ENCODE measurements around the gene TNKS1BP1.

The TNKS1BP1 gene, protein sequence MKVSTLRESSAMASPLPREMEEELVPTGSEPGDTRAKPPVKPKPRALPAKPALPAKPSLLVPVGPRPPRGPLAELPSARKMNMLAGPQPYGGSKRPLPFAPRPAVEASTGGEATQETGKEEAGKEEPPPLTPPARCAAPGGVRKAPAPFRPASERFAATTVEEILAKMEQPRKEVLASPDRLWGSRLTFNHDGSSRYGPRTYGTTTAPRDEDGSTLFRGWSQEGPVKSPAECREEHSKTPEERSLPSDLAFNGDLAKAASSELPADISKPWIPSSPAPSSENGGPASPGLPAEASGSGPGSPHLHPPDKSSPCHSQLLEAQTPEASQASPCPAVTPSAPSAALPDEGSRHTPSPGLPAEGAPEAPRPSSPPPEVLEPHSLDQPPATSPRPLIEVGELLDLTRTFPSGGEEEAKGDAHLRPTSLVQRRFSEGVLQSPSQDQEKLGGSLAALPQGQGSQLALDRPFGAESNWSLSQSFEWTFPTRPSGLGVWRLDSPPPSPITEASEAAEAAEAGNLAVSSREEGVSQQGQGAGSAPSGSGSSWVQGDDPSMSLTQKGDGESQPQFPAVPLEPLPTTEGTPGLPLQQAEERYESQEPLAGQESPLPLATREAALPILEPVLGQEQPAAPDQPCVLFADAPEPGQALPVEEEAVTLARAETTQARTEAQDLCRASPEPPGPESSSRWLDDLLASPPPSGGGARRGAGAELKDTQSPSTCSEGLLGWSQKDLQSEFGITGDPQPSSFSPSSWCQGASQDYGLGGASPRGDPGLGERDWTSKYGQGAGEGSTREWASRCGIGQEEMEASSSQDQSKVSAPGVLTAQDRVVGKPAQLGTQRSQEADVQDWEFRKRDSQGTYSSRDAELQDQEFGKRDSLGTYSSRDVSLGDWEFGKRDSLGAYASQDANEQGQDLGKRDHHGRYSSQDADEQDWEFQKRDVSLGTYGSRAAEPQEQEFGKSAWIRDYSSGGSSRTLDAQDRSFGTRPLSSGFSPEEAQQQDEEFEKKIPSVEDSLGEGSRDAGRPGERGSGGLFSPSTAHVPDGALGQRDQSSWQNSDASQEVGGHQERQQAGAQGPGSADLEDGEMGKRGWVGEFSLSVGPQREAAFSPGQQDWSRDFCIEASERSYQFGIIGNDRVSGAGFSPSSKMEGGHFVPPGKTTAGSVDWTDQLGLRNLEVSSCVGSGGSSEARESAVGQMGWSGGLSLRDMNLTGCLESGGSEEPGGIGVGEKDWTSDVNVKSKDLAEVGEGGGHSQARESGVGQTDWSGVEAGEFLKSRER (N-terminal part only)

DNA sequence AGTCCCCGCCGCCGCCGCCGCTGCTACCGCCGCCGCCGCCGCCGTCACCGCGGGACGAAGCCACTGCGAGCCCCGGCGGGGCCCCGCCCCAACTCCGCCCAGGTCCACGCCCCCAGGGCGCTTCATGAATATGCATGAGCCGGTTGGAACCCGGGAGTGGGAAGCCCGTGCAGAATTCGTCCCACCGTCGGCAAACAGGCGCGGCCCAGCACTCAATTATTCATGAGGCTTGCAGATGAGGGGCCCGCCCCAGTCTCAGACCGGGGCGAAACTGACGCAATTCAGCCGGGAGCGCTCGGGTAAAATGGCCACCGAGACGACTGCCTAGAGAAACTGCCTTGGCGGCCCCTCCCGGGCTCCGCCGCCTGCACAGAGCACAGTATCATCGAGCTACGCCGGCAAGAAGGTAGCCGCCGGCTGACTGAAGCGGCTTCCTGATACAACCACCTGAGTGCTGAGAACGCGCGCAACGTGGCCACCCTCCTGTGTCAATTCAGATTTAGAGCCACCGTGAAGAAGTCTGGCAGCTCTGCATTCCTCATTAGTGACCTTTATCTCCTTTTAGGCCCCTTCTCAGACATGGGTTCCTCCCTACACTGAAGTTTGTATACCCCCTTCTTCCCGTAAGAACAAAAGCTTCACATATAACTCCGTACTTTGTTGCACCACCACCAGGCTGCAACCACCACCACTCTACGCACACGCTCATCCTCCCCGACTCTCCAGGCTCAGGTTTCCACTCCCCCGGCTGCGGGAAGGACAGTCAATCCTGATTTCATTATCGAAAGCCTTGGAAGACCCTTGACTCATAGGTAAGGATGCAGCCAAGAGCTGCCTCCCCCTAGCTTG is at the start of gene TNKS1BP1:
TNKS1BP1 (minus strand) TSS at position 67 of the 849 bp plus-strand sequence. CDS start 3,067 bp downstream, outside the sequence.
- Histone ChIP-seq H3K4me3 (ENCODE audit: low read length) (peak within 1 kb of the TSS; percentile 98), H3K36me3 (ENCODE audit: control insufficient read depth, insufficient read depth, low read length, severe bottlenecking) (peaks cover 54% of the 10 kb centered on the region), H3K4me1 (ENCODE audit: control insufficient read depth, insufficient read depth, low read length) (peaks cover 44% of the 10 kb centered on the region), H3K27me3 (replicated peaks; ENCODE audit: control insufficient read depth, insufficient read depth, low read length) (no peaks in the 10 kb centered on the region), H3K9me3 (ENCODE audit: control insufficient read depth, low read length) (no peaks in the 10 kb centered on the region), H3K9ac (ENCODE audit: low read length) (peak within 1 kb of the TSS; percentile 100)
- DNase-seq (ENCODE audit: low read depth), result peak; percentile 99

DNA sequence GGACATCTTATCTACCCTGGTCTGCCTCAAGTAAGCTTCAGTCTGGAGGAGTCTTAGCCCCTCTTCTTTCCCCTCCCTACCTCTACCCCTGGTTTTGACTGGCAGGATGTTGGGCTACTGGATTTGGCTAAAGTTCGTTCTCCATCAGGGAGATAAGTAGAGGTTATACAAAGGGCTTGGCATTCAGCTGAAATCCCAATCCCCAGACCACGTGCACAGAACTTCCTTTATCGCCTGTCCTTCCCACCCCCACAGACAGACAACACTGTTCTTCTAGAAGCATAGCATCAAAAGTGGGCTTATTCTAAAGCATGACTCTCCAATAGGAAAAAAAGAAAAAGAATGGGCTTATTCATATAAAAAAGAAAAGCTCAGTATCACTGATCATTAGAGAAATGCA is 48.4 kb upstream of the TNKS1BP1 start:
- Histone ChIP-seq H3K4me1 (ENCODE audit: control insufficient read depth, insufficient read depth, low read length) (no peaks in the 10 kb centered on the region), H3K9me3 (ENCODE audit: control insufficient read depth, low read length) (no peaks in the 10 kb centered on the region), H3K36me3 (ENCODE audit: control insufficient read depth, insufficient read depth, low read length, severe bottlenecking) (no peaks in the 10 kb centered on the region), H3K27me3 (replicated peaks; ENCODE audit: control insufficient read depth, insufficient read depth, low read length) (no peaks in the 10 kb centered on the region), H3K4me3 (ENCODE audit: low read length) (no peak overlapping the region), H3K9ac (ENCODE audit: low read length) (no peak overlapping the region)
- DNase-seq (ENCODE audit: low read depth), result no peak

DNA sequence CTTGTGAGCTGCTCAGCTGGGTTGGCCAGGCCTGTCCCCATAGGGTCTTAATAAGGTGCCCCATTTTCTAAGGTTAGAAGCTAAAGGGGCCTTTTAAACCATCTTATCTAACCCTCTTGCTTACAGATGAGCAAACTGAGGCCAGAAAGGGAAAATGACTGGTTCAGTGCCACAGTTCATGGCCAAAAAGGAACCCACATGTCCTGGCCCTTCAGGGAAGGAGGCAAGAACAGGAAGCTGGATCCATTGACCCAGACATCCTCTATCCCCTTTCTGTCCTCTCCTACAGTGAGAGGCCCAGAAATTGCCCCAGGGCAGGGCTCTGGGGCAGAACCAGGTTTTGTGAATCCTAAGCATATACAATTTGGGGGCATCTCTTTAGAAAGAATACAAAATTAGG is 46.2 kb upstream of the TNKS1BP1 start:
- peaks cover under 1% of the 10 kb centered on the region for H3K27me3 ChIP-seq (replicated peaks; ENCODE audit: control insufficient read depth, insufficient read depth, low read length)
- no peaks in the 10 kb centered on the region for H3K4me1 ChIP-seq (ENCODE audit: control insufficient read depth, insufficient read depth, low read length)

DNA sequence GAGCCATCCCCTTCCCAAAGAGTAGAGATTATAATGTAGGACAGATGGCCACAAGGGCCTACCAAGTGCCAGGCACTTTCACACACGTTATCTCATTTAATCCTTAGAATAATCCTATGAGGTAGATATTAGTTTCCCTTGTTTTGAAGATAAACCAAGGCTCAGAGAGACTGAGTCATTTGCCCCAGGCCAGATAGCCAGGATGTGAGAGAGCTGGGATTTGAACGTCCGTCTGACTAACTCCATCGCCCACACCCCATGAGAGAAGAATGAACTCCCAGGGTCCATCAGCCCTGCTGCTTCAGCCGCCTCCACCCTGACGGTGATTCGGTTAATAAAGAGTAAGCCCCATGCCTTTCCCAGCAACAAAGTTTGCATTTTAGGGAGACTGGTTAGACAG is 45.5 kb upstream of the TNKS1BP1 start:
- H3K36me3 ChIP-seq (ENCODE audit: control insufficient read depth, insufficient read depth, low read length, severe bottlenecking), result no peaks in the 10 kb centered on the region
- peak; percentile 31 for DNase-seq (ENCODE audit: low read depth)
- no peaks in the 10 kb centered on the region for H3K9me3 ChIP-seq (ENCODE audit: control insufficient read depth, low read length)
- H3K4me1 ChIP-seq (ENCODE audit: control insufficient read depth, insufficient read depth, low read length), result no peaks in the 10 kb centered on the region
- H3K27me3 ChIP-seq (replicated peaks; ENCODE audit: control insufficient read depth, insufficient read depth, low read length), result peaks cover 4% of the 10 kb centered on the region
- no peak overlapping the region for H3K9ac ChIP-seq (ENCODE audit: low read length)
- no peak overlapping the region for H3K4me3 ChIP-seq (ENCODE audit: low read length)

More for the DNA sequence above, 46.2 kb upstream of the TNKS1BP1 start:
- no peaks in the 10 kb centered on the region for H3K36me3 ChIP-seq (ENCODE audit: control insufficient read depth, insufficient read depth, low read length, severe bottlenecking)
- H3K9ac ChIP-seq (ENCODE audit: low read length), result no peak overlapping the region
- no peak for DNase-seq (ENCODE audit: low read depth)
- H3K9me3 ChIP-seq (ENCODE audit: control insufficient read depth, low read length), result no peaks in the 10 kb centered on the region
- no peak overlapping the region for H3K4me3 ChIP-seq (ENCODE audit: low read length)

DNA sequence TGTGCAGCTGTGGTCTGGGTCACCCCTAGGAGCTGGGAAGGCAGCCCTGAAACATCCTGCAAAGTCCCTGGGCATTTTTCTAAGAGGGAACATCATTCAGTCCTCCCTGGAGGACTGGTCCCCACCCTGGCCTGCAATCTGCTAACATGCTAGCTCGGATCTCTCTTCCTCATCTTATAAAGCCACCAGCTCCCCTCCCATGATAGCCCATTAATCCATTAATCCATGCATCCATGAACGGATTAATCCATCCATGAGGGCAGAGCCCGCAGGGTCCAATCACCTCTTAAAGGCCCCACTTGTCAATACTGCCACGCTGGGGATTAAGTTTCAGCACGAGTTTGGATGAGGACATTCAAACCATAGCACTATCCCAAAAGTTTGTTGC is 44.1 kb upstream of the TNKS1BP1 start:
- Histone ChIP-seq H3K4me1 (ENCODE audit: control insufficient read depth, insufficient read depth, low read length) (no peaks in the 10 kb centered on the region), H3K9me3 (ENCODE audit: control insufficient read depth, low read length) (no peaks in the 10 kb centered on the region), H3K9ac (ENCODE audit: low read length) (no peak overlapping the region), H3K4me3 (ENCODE audit: low read length) (no peak overlapping the region), H3K36me3 (ENCODE audit: control insufficient read depth, insufficient read depth, low read length, severe bottlenecking) (no peaks in the 10 kb centered on the region), H3K27me3 (replicated peaks; ENCODE audit: control insufficient read depth, insufficient read depth, low read length) (peaks cover 9% of the 10 kb centered on the region)
- no peak for DNase-seq (ENCODE audit: low read depth)

DNA sequence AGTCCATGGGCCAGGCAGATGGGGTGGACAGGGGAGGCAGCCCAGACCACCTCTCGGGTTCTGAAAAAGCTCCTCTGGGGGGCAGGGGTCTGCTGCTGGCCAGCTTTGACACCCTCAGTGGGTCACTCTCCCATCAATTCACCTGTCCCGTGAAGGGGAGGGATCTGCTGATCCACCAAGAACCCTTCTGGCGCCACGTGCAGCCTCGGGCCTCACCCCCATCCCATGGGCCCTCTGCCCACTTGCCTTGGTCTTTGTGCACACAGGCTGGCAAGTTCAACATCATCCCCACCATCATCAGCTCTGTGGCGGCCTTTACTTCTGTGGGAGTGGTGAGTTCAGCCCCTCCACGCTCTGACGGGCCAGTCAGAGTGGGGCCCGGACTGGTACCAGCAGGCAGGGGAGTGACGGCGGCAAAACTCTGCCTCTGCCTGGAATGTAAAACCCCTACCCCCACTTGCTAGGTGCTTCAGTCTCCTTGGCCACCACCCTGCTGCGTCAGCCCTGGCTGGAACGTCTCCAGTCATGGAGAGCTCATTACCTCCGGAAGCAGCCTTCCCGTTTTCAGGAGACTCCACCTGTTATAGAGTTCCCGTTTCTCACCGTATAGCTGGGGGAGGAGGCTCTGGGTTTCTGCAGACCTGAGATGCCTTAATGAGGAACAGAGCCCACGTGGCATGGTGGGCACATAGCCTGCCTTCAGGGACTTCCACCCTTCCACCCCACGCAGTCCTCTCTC is 43.5 kb upstream of the TNKS1BP1 start:
- DNase-seq (ENCODE audit: low read depth), result no peak
- Histone ChIP-seq H3K36me3 (ENCODE audit: control insufficient read depth, insufficient read depth, low read length, severe bottlenecking) (no peaks in the 10 kb centered on the region), H3K4me3 (ENCODE audit: low read length) (no peak overlapping the region), H3K27me3 (replicated peaks; ENCODE audit: control insufficient read depth, insufficient read depth, low read length) (peaks cover 9% of the 10 kb centered on the region), H3K9ac (ENCODE audit: low read length) (no peak overlapping the region), H3K4me1 (ENCODE audit: control insufficient read depth, insufficient read depth, low read length) (no peaks in the 10 kb centered on the region), H3K9me3 (ENCODE audit: control insufficient read depth, low read length) (no peaks in the 10 kb centered on the region)

DNA sequence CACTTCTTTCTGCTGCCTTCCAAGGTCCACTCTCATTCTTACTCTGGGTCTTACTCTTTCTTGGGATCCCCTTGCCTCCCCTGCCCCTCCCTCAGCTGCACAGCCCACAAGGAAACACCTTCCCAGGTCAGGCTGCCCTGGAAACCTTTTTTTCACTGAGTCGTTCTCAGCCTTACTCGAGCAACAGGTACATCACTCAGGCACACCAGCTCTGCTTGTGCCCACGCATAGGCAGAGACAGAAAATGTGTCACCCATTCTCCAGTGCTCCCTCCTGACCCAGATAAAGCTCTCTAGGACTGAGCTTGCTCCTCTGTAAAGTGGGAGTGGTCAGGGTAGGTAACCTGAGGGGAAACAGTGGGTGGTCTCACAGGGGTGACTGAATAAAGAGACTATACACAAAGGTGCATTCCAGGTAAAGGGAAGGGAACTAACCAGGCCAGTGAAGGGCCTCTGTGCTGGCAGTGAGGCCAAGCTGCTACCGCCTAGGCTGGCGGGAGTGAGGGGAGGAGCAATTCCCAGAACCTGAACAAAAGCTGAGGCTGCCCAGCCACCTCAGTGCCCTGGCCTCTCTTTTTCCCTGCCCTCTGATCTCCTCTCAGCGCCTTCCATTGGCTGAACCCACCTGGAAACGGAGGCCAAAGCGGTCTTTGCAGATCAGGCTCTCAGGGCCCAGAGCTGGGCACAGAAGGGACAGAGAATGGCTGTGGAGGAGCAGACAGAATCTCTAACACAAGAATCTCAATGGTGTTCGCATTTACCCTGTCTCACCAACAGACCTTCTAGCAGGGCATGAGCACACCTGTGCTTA is 40.3 kb upstream of the TNKS1BP1 start:
- DNase-seq (ENCODE audit: low read depth), result no peak
- Histone ChIP-seq H3K4me3 (ENCODE audit: low read length) (no peak overlapping the region), H3K4me1 (ENCODE audit: control insufficient read depth, insufficient read depth, low read length) (no peaks in the 10 kb centered on the region), H3K36me3 (ENCODE audit: control insufficient read depth, insufficient read depth, low read length, severe bottlenecking) (no peaks in the 10 kb centered on the region), H3K9me3 (ENCODE audit: control insufficient read depth, low read length) (no peaks in the 10 kb centered on the region), H3K9ac (ENCODE audit: low read length) (no peak overlapping the region), H3K27me3 (replicated peaks; ENCODE audit: control insufficient read depth, insufficient read depth, low read length) (peaks cover 9% of the 10 kb centered on the region)

DNA sequence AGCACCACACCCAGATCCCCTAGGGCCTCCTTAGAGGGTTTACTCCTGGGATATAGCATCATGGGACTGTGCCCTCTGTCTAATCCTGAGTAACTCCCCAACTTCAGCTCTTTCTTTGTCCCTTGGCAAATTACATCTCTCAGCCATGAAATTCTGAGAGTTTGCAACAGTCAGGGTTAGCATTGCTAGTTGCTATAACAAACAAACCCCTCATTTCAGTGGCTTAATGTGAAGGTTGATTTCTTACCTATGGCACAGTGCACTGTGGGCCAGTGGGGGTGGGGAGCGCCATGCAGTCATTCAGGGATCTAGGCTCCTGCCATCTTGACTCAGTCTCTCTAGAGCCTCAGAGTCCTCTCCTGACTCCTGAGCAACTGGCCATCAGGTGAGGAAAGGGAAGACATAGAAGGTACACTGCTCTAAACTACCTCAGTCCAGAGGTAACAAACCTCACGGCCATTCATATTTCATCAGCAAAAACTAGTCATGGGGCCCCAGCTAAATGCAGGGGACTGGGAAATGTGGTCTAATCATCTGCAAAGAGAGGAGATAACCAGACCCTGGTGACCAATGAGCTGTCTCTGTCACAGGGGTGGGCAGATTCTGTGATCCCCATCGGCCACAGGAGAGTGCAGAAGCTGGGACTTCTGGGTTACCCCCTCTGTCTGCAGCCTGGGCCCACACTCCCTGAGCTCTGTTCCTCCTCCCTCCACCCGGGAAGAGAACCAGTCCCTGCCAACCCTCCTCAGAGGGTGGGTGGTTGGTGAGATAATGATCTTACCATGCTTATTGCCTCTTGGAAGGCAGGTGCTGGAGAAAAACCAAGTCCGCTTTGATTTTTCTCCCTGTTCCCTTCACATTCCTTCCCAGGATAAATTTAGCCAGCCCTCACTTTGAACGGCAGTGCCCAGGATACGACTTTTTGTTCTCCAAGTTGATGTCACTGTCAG is 38.7 kb upstream of the TNKS1BP1 start:
- DNase-seq (ENCODE audit: low read depth), result no peak

DNA sequence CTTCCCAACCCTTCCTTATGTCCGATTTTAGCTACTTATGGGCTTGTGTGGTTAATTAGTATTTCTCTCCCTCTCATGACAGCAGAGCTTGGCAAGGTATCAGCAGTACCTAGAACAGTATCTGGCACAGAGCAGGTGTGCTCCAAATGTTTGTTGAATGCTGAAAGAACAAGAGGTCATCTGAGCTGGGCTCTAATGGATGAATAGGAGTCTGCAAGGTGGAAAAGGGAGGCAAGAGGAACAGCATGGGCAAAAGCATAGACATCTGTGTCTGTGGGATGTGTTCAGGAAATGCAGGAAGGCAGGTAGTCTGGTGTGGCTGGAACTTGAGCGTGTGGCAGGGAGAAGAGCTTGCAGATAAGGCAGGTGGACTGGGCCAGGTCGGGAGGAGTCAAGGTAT is 37.2 kb upstream of the TNKS1BP1 start:
- no peaks in the 10 kb centered on the region for H3K9me3 ChIP-seq (ENCODE audit: control insufficient read depth, low read length)
- H3K36me3 ChIP-seq (ENCODE audit: control insufficient read depth, insufficient read depth, low read length, severe bottlenecking), result no peaks in the 10 kb centered on the region
- no peak for DNase-seq (ENCODE audit: low read depth)
- H3K27me3 ChIP-seq (replicated peaks; ENCODE audit: control insufficient read depth, insufficient read depth, low read length), result peaks cover 9% of the 10 kb centered on the region
- no peak overlapping the region for H3K9ac ChIP-seq (ENCODE audit: low read length)
- H3K4me3 ChIP-seq (ENCODE audit: low read length), result no peak overlapping the region
- peaks cover 7% of the 10 kb centered on the region for H3K4me1 ChIP-seq (ENCODE audit: control insufficient read depth, insufficient read depth, low read length)

More for the DNA sequence above, 38.7 kb upstream of the TNKS1BP1 start:
- Histone ChIP-seq H3K9ac (ENCODE audit: low read length) (no peak overlapping the region), H3K4me1 (ENCODE audit: control insufficient read depth, insufficient read depth, low read length) (no peaks in the 10 kb centered on the region), H3K27me3 (replicated peaks; ENCODE audit: control insufficient read depth, insufficient read depth, low read length) (peaks cover 9% of the 10 kb centered on the region), H3K9me3 (ENCODE audit: control insufficient read depth, low read length) (no peaks in the 10 kb centered on the region), H3K4me3 (ENCODE audit: low read length) (no peak overlapping the region), H3K36me3 (ENCODE audit: control insufficient read depth, insufficient read depth, low read length, severe bottlenecking) (no peaks in the 10 kb centered on the region)

Measured in adipocyte (in vitro differentiated cells).